Adrenal gland (tissue), 12 donors: ENCODE data around the gene SMIM1. TPM values are rescaled to one million over a fixed set of nuclear protein-coding genes. Genes with fewer than 3 reads are reported as not detected.
"Not testable (repeated sequence)": the region's sequence is repeated elsewhere in the genome, so short reads cannot be mapped to it uniquely, and the experiment has no call there.

Experiments
- DNase-seq, 7 donors: peaks; one replicate each; pipeline ENCODE4 v3.0.0-alpha.2; 2019 to 2020
- H3K27ac ChIP-seq, 5 donors: fragments of 200-600 bp; sonication (generic) in 4 of 5; 1 replicate in 3 of 5; 2 replicates in 2 of 5; pipeline versions ENCODE4 v1.5.1 to v1.8.0; 2016 to 2020; ENCODE audit warnings: mild to moderate bottlenecking in 1 of 5
- H3K27me3 ChIP-seq: fragments of 200-600 bp; 2 replicates; pipeline ENCODE4 v1.8.0; 2021
- H3K36me3 ChIP-seq, 2 donors: fragments of 200-600 bp; replicated peaks in 1 of 2; 1 replicate in 1 of 2; 2 replicates in 1 of 2; pipeline versions ENCODE4 v1.5.1 to v1.8.0; 2018 to 2022
- H3K4me1 ChIP-seq, 2 donors: fragments of 200-600 bp; replicated peaks in 1 of 2; 1 replicate in 1 of 2; 2 replicates in 1 of 2; pipeline versions ENCODE4 v1.5.1 to v1.8.0; 2018 to 2021
- H3K4me3 ChIP-seq, 4 donors: fragments of 200-600 bp; sonication (generic) in 3 of 4; one replicate each; pipeline ENCODE4 v1.5.1; 2016 to 2018
- H3K9me3 ChIP-seq, 3 donors: fragments of 200-600 bp; sonication (generic) in 1 of 3; replicated peaks in 1 of 3; 1 replicate in 2 of 3; 2 replicates in 1 of 3; pipeline versions ENCODE4 v1.5.1 to v1.8.0; 2016 to 2021
- POLR2A ChIP-seq, 2 donors: fragments of 450-650 bp; IDR thresholded peaks; one replicate each; pipeline ENCODE4 v1.6.1; 2017; ENCODE audit warnings: antibody characterized with exemption in 2 of 2, mild to moderate bottlenecking in 2 of 2, moderate library complexity in 1 of 2
- WGBS, 4 donors: extraction: QIAGEN DNeasy Blood & Tissue Kit in 2 of 4; methylation state at CpG; one replicate each; pipeline versions ENCODE4 v1.1.5 to v1.1.7; 2013 to 2017; 5-methylcytosine and 5-hydroxymethylcytosine counted together
- intact Hi-C, 2 donors: fragments of 100-400 bp; cut with DNase I; formaldehyde crosslinking; loops; one replicate each; pipeline versions ENCODE4 v1.14.1 to v1.15.0; 2022 to 2023
- polyA plus RNA-seq, 3 donors: library from polyadenylated mRNA; stranded (reverse); fragments of 200-250 nt in 2 of 3; fragments of 350-450 nt in 1 of 3; fragmentation: Illumina TruSeq in 1 of 3; extraction: RNeasy Lipid Tissue Mini Kit (QIAGEN cat#74804) in 1 of 3; gene quantifications; one replicate each; pipeline ENCODE4 v1.2.3, GENCODE V29; 2013 to 2014
- total RNA-seq, 9 donors: library from RNA; depleted of rRNA in 4 of 9; stranded (reverse); fragments of >200 nt in 4 of 9; fragments of 120-200 nt in 1 of 9; fragmentation: NEBNext Ultra II Directional in 1 of 9; extraction: Animal tissue kit (Norgen Biotek cat#: 25700) in 1 of 9; gene quantifications; one replicate each; pipeline versions ENCODE4 v1.1.0 to v1.2.4, GENCODE V29; 2013 to 2023
- TF ChIP-seq, protein P1 (sequence below), 6 experiments: fragments of 450-650 bp in 4 of 6; fragments of 200-600 bp in 2 of 6; sonication (generic) in 1 of 6; IDR thresholded peaks; 1 replicate in 5 of 6; 2 replicates in 1 of 6; pipeline versions ENCODE4 v1.5.1 to v1.8.0; 2016 to 2021; ENCODE audit warnings: antibody characterized with exemption in 6 of 6, mild to moderate bottlenecking in 2 of 6, moderate library complexity in 1 of 6
- donor health status: healthy with polysubstance abuse.
- donor health status: Bipolar disorder and iron deficiency.
- donor health status: DM: yes; HTN: yes; CAD: no.
- donor health status: DM: no; HTN: no; CAD: no.
- donor health status: DM: no; HTN: no; CAD: no.
- donor health status: DM: yes; HTN: yes; CAD: no.

SMIM1 gene
- total and polyA plus RNA-seq, 12 donors: 0.35 to 22.0 (median 7.0) TPM; not detected in 2

DNA sequence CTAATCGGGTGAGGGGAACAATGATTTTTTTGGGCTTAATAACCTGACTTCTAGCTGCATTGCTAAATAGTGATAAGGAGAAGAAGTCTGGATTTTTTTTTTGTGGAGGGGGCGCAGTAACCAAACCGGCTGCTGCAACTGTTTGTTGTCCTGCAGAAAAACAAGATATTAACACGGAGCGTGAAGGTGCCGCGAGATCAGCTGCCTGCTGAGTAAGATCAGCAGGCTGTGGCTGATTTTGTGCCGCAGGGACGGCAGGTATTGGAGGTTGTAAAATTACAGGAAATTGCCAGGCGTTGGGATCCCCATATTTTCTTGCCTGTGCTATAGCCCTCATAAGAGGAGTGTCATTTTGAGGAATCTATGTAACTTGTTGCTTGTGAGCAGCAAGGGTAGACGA lies 32.5 kb downstream of the SMIM1 start:
- Histone ChIP-seq H3K4me3 (no peak overlapping the region), H3K4me1 (no peaks in the 10 kb centered on the region), H3K27me3 (no peaks in the 10 kb centered on the region), H3K36me3 (no peaks in the 10 kb centered on the region), H3K27ac (no peak overlapping the region), H3K9me3 (no peaks in the 10 kb centered on the region)
- no peak for DNase-seq
- 78 to 86% (median 84%) methylated on average over 11 of the region's 11 CpGs for WGBS, 4 donors
- intact Hi-C loops: no loop called here
- TF ChIP-seq, protein P1, sequence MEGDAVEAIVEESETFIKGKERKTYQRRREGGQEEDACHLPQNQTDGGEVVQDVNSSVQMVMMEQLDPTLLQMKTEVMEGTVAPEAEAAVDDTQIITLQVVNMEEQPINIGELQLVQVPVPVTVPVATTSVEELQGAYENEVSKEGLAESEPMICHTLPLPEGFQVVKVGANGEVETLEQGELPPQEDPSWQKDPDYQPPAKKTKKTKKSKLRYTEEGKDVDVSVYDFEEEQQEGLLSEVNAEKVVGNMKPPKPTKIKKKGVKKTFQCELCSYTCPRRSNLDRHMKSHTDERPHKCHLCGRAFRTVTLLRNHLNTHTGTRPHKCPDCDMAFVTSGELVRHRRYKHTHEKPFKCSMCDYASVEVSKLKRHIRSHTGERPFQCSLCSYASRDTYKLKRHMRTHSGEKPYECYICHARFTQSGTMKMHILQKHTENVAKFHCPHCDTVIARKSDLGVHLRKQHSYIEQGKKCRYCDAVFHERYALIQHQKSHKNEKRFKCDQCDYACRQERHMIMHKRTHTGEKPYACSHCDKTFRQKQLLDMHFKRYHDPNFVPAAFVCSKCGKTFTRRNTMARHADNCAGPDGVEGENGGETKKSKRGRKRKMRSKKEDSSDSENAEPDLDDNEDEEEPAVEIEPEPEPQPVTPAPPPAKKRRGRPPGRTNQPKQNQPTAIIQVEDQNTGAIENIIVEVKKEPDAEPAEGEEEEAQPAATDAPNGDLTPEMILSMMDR (IDR thresholded peaks at IDR 0.05): no peak
- no peak for TF ChIP-seq POLR2A (IDR thresholded peaks at IDR 0.05)

DNA sequence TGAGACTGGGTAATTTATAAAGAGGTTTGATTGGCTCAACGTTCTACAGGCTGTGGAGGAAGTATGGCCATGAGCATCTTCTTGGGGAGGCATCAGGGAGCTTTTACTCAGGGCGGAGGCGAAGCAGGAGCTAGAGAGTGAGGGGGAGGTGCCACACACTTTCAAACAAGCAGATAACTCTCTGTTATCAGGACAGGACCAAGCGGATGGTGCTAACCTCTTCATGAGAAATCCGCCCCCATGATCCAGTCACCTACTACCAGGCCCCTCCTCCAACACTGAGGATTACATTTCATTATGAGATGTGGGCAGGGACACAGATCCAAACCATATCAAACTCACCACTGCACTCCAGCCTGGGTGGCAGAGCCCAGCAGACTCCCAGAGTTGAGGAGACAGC lies 35.2 kb downstream of the SMIM1 start:
- TF ChIP-seq POLR2A (IDR thresholded peaks at IDR 0.05): no peak
- TF ChIP-seq, protein P1 (IDR thresholded peaks at IDR 0.05): no peak
- H3K4me1 ChIP-seq: no peaks in the 10 kb centered on the region
- H3K36me3 ChIP-seq: no peaks in the 10 kb centered on the region
- H3K9me3 ChIP-seq: no peaks in the 10 kb centered on the region
- H3K27me3 ChIP-seq: no peaks in the 10 kb centered on the region
- intact Hi-C loops: no loop called here
- H3K27ac ChIP-seq: no peak overlapping the region
- H3K4me3 ChIP-seq: no peak overlapping the region
- 64 to 91% (median 79%) methylated on average over 4 to 5 of the region's 5 CpGs for WGBS, 4 donors
- DNase-seq: no peak

DNA sequence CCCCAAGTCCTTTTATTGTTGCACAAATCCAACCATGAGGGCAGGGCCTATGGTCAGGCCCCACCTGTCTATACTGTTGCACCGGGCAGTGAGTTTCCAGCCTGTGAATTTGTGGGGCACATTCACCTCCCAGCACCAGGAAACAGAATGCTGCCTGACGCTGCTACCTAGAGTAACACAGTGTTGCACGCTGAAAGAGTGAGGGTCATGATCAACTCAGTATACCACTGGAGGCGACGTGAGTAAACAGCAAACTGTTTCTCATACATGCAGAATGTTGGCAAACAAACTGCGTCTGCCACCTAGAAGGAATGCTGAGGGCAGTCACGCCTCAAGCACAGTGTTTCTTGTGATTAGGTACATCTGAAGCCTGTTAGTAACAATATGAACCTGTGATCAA lies 37.1 kb downstream of the SMIM1 start:
- Histone ChIP-seq H3K27me3 (no peaks in the 10 kb centered on the region), H3K27ac (no peak overlapping the region), H3K4me1 (no peaks in the 10 kb centered on the region), H3K9me3 (no peaks in the 10 kb centered on the region), H3K4me3 (no peak overlapping the region), H3K36me3 (peaks cover 0 to 5% of the 10 kb centered on the region in 2 donors)
- no peak for DNase-seq
- WGBS, 4 donors: 60 to 88% (median 77%) methylated on average over 2 to 7 of the region's 7 CpGs
- no peak for TF ChIP-seq POLR2A (IDR thresholded peaks at IDR 0.05)
- TF ChIP-seq, protein P1 (IDR thresholded peaks at IDR 0.05): no peak
- intact Hi-C loops: no loop called here

DNA sequence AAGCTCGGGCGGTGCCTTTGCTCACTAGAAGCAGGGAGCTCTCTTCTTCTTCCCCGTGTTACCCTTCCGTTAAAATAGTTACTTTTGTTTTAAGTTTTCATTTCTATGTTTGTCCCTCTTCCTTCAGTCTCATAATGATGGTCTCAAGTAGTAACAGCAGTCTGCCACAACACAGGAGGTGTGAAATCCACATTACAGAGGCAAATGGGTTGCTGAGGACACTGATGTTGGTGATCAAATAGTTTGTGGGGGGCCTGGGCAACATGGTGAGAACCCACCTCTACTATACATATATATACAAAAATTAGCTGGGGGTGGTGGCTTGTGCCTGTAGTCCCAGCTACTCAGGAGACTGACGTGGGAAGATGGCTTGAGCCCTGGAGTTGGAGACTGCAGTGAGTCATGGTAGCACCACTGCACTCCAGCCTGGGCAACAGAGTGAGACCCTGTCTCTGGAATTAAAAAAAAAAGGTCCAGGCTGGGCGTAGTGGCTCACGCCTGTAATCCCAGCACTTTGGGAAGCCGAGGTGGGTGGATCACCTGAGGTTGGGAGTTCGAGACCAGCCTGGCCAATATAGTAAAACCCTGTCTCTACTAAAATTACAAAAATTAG lies 37.7 kb downstream of the SMIM1 start:
- H3K27ac ChIP-seq, H3K27me3 ChIP-seq, H3K4me3 ChIP-seq, H3K9me3 ChIP-seq, H3K4me1 ChIP-seq, intact Hi-C loops, DNase-seq: not testable (repeated sequence)
- 74 to 81% (median 76%) methylated on average over 9 of the region's 9 CpGs for WGBS, 4 donors
- peaks cover 0 to 11% of the 10 kb centered on the region in 2 donors for H3K36me3 ChIP-seq

DNA sequence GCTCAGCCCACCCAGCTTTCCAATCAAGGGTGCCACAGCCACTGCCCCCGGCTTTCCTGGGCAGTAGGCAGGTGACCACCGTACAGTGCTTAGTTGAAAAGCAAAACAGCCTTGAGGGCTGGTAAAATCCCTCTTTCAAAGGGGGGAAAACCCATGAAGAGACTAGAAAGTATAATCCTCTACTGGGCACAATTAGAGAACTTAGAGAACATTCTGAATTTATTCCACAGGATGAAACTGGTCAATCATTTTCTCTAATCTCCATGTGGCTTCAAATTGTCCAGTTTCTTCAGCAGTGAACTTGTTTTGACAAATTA lies 39.0 kb downstream of the SMIM1 start:
- intact Hi-C loops: no loop called here
- Histone ChIP-seq H3K27me3 (no peaks in the 10 kb centered on the region), H3K4me1 (no peaks in the 10 kb centered on the region), H3K36me3 (peaks cover 0 to 24% of the 10 kb centered on the region in 2 donors), H3K27ac (no peak overlapping the region), H3K9me3 (no peaks in the 10 kb centered on the region), H3K4me3 (no peak overlapping the region)
- TF ChIP-seq, protein P1 (IDR thresholded peaks at IDR 0.05): no peak
- no peak for TF ChIP-seq POLR2A (IDR thresholded peaks at IDR 0.05)
- WGBS, 4 donors: 41 to 50% (median 45%) methylated on average over 2 of the region's 2 CpGs
- no peak for DNase-seq
